ENCODE data around the gene TBP.

DNA sequence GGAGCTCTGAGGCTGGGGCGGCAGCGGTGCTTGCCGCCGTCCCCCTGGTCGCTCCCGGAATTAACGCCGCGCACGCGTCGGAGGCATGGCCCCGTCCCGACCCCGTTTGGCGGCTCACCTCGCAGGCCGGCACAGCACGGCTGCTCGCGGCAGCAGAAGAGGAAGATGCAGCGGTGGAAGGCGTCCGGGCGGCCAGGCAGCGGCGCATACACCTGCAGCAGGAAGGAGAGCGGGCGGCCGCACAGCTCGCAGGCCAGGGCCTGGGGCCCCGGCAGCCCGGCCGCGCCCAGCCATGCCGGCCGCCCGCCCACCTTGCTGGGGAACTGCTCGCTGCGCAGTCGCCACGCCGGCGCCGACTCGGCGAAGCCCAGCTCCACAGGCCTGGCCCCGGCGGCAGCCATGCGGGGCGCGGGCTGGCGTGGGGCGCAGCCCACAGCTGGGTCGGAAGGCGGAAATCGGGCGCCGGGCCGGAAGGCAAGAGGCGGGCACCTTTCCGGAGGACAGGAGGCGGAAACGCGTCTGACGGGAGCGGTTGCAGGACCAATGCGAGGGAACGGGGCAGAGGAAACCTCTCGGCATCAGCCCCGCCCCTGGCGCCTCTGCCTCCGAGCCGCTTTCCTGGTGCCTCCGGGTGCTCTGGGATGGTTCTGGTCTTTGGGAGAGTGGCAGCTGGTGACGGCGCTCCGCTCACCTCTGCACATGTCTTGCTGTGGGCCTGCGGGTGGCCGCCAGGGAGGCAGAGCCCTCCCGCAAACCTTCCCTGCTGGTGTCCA is 30.2 kb downstream of the TBP start, which contains the start of gene PDCD2:
- TF ChIP-seq, protein P1, sequence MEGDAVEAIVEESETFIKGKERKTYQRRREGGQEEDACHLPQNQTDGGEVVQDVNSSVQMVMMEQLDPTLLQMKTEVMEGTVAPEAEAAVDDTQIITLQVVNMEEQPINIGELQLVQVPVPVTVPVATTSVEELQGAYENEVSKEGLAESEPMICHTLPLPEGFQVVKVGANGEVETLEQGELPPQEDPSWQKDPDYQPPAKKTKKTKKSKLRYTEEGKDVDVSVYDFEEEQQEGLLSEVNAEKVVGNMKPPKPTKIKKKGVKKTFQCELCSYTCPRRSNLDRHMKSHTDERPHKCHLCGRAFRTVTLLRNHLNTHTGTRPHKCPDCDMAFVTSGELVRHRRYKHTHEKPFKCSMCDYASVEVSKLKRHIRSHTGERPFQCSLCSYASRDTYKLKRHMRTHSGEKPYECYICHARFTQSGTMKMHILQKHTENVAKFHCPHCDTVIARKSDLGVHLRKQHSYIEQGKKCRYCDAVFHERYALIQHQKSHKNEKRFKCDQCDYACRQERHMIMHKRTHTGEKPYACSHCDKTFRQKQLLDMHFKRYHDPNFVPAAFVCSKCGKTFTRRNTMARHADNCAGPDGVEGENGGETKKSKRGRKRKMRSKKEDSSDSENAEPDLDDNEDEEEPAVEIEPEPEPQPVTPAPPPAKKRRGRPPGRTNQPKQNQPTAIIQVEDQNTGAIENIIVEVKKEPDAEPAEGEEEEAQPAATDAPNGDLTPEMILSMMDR (IDR thresholded peaks at IDR 0.05), result no peak
- no peak for TF ChIP-seq EZH2 (IDR thresholded peaks at IDR 0.05; ENCODE audit: borderline replicate concordance, insufficient read depth, low read depth, low read length, poor library complexity, severe bottlenecking)

All from B cell (primary cell).